Epithelial cell of proximal tubule (primary cell): ENCODE results near the gene TLR2. TPM values are rescaled to one million over a fixed set of nuclear protein-coding genes. Genes with fewer than 3 reads are reported as not detected.

ENCODE experiments used
- DNase-seq: peaks from one replicate; pipeline ENCODE4 v3.0.0-alpha.2; 2011; ENCODE audit warnings: low read depth
- H3K4me3 ChIP-seq: 2 replicates; pipeline ENCODE4 v1.5.1; 2011; ENCODE audit warnings: low read depth, mild to moderate bottlenecking, low read length
- total RNA-seq: library from RNA; depleted of rRNA; stranded (reverse); fragments of >200 nt; gene quantifications from 2 replicates; pipeline ENCODE4 v1.2.3, GENCODE V29; 2015
- TF ChIP-seq, protein P1 (sequence below): conservative IDR thresholded peaks from 2 replicates; pipeline ENCODE4 v1.5.1; 2012; ENCODE audit warnings: low read depth, mild to moderate bottlenecking, low read length

Gene TLR2
- total RNA-seq, 1 donor from 2014 or later: 13.8 TPM

DNA sequence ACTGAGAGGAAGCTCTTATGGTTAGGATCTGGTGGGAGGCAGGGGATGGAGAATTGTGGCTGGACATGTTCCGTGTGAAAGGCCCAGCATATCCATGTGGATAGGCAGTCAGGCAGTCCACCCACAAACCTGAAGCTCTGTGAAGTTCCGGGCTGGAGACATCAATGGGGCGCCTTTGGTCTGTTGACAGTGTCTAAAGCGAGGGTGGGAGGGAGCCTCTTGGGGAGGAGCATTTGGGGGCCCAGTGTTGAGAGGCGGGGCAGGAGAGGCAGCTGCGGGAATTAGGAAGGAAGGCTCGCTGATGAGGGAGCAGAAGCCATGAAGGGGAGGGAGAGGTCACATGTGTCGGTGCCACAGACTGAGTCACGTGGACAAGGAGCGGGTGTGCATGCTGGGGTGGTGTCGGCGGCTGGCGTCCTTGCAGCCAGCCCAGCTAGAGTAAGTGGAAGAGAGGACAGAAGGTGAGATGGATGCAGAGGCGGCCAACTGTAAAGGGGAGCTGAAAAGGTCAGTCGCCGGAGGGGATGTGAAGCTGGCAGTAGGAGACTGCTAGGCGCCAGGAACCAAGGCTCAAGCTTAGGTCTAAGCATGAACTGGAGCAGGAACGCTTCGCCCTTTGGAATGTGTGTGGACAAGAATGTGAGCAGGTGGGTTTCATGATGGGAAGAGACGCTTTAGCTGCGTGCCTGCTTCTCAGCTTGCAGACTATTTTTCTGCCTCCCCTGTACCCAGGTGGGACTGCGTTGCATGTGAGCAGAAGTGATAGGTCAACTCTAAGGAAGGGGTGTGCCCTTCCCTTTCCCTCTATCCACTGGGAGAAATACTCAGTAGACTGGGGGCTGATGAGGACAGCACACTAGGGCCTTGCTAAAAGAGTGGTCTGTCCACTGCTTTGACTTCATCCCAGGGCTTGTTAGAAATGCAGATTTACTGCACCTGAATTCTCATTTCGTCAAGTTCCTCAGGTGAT is 44.0 kb upstream of the TLR2 start:
- TF ChIP-seq, protein P1, sequence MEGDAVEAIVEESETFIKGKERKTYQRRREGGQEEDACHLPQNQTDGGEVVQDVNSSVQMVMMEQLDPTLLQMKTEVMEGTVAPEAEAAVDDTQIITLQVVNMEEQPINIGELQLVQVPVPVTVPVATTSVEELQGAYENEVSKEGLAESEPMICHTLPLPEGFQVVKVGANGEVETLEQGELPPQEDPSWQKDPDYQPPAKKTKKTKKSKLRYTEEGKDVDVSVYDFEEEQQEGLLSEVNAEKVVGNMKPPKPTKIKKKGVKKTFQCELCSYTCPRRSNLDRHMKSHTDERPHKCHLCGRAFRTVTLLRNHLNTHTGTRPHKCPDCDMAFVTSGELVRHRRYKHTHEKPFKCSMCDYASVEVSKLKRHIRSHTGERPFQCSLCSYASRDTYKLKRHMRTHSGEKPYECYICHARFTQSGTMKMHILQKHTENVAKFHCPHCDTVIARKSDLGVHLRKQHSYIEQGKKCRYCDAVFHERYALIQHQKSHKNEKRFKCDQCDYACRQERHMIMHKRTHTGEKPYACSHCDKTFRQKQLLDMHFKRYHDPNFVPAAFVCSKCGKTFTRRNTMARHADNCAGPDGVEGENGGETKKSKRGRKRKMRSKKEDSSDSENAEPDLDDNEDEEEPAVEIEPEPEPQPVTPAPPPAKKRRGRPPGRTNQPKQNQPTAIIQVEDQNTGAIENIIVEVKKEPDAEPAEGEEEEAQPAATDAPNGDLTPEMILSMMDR: no peak
- DNase-seq: no peak
- H3K4me3 ChIP-seq: no peak overlapping the region

DNA sequence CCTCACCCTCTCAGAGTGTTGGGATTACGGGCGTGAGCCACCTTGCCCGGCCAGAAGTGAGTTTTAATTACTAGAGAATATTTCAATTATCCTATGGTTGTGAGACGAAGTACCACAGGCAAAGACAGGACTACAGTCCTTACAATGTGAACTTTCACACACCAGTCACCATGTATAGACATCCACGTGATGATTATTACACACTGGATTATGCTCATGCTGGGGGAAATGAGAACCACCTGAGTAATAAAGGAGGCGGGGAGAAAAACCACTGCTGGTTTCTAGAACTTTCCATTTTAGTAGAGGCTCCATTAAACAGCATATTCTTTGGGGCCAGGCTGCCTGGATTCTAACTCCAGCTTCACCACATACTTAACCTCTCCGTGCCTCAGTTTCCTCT is 42.5 kb upstream of the TLR2 start:
- TF ChIP-seq, protein P1: no peak
- H3K4me3 ChIP-seq: no peak overlapping the region
- DNase-seq: no peak

DNA sequence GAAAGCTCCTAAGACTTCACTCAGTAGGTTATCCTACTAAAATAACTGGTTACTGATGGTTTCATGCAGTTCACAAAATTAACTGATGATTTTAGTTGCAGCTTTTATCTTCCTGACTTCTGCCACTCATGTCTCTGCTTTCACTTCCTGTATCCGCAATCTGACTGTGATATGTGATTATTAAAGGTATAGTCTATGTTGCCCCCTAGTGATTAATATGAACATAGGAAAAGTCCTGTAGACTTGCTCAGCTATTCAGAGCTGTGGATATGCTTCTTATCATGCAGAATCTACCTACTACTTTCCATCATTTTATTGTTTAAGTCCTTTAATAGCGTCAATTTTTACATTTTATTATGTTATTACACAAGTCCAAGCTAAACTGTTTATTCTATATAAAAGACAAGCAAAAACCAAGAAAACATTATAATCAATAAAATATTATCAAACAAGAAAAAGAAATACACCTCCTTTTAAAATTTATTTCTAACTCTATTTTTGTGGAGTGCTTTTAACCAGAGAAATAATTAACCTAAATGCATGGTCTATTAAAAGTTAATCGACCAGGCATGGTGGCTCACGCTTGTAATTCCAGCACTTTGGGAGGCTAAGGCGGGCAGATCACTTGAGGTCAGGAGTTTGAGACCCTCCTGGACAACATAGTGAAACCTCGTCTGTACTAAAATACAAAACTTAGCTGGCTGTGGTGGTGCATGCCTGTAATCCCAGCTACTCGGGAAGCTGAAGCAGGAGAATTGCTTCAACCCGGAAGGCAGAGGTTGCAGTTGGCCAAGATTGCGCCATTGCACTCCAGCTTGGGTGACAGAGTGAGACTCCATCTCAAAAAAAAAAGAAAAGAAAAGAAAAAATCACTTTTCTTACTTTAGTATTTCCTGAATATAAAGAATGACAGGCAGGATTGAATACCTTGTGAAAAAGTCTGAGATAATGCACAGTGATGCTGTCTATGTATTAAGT is 40.4 kb upstream of the TLR2 start:
- no peak overlapping the region for H3K4me3 ChIP-seq
- no peak for DNase-seq
- TF ChIP-seq, protein P1: peak; percentile 48

- no peak for DNase-seq
- H3K4me3 ChIP-seq: no peak overlapping the region
- TF ChIP-seq, protein P1: peak; percentile 41
Measured at GRCh38 chr4:153645183-153645582, 38.9 kb upstream of the TLR2 start.

- TF ChIP-seq, protein P1: no peak
- no peak for DNase-seq
- H3K4me3 ChIP-seq: no peak overlapping the region
Measured at GRCh38 chr4:153646261-153646660, 37.8 kb upstream of the TLR2 start.

DNA sequence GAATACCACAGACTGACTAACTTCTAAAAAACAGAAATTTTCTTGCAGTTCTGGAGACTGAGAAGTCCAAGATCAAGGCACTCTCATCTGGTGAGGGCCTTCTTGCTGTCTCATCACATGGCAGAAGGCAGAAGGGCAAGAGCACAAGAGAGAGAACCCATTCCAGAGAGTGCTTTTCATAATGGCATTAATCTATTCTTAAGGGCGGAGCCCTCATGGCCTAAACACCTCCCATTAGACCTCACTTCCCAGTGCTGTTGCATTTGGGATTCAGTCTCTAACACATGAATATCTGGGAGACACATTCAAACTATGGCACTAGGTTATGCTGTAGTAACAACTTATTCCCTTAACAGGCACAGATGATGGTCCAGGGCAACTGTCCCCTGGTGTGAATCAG is 37.1 kb upstream of the TLR2 start:
- TF ChIP-seq, protein P1: no peak
- DNase-seq: no peak

More for the DNA sequence above, 37.1 kb upstream of the TLR2 start:
- no peak overlapping the region for H3K4me3 ChIP-seq
